BJ (cell line): ENCODE results near the gene TRABD2B. TPM values are rescaled to one million over a fixed set of nuclear protein-coding genes. Genes with fewer than 3 reads are reported as not detected.

ENCODE experiments used
- CTCF ChIA-PET: fragments of 350-600 bp; formaldehyde crosslinking; extraction: SDS; loops from one replicate; lab custom pipeline; 2021; ENCODE audit warnings: antibody characterized with exemption, inconsistent platforms; lab: Yijun Ruan, JAX
- POLR2A ChIA-PET: fragments of 300-600 bp; sonication (Branson Sonifier 250); formaldehyde crosslinking; extraction: SDS; loops from one replicate; lab custom pipeline; 2021; ENCODE audit warnings: antibody characterized with exemption; lab: Charles Lee
- DNase-seq: peaks from one replicate; pipeline ENCODE4 v3.0.0-alpha.2; 2011; ENCODE audit warnings: low read depth
- H3K27me3 ChIP-seq: 2 replicates; pipeline ENCODE4 v1.6.0; 2011; ENCODE audit warnings: low read length; ENCODE audit not compliant: control insufficient read depth, insufficient read depth
- H3K36me3 ChIP-seq: 2 replicates; pipeline ENCODE4 v1.5.1; 2011; ENCODE audit warnings: low read length; ENCODE audit not compliant: control insufficient read depth, insufficient read depth
- H3K4me3 ChIP-seq: 2 replicates; pipeline ENCODE4 v1.5.1; 2011; ENCODE audit warnings: low read depth, mild to moderate bottlenecking, control low read depth, low read length
- polyA plus RNA-seq: library from polyadenylated mRNA; depleted of rRNA; stranded (reverse); fragments of >200 nt; gene quantifications from 2 replicates; pipeline ENCODE4 v1.2.3, GENCODE V29; 2011
- TF ChIP-seq, protein P1 (sequence below): IDR thresholded peaks from 2 replicates; pipeline ENCODE4 v1.5.1; 2011; ENCODE audit warnings: low read depth, mild to moderate bottlenecking, control low read depth, inconsistent platforms, low read length, moderate library complexity; ENCODE audit not compliant: insufficient read depth

TRABD2B gene
- polyA plus RNA-seq, 1 experiment, result not detected

GRCh38 chr1:47847763-47848162 lies 149.4 kb downstream of the TRABD2B start:
- H3K4me3 ChIP-seq, result no peak overlapping the region
- H3K27me3 ChIP-seq, result no peaks in the 10 kb centered on the region
- no peak for DNase-seq
- TF ChIP-seq, protein P1, sequence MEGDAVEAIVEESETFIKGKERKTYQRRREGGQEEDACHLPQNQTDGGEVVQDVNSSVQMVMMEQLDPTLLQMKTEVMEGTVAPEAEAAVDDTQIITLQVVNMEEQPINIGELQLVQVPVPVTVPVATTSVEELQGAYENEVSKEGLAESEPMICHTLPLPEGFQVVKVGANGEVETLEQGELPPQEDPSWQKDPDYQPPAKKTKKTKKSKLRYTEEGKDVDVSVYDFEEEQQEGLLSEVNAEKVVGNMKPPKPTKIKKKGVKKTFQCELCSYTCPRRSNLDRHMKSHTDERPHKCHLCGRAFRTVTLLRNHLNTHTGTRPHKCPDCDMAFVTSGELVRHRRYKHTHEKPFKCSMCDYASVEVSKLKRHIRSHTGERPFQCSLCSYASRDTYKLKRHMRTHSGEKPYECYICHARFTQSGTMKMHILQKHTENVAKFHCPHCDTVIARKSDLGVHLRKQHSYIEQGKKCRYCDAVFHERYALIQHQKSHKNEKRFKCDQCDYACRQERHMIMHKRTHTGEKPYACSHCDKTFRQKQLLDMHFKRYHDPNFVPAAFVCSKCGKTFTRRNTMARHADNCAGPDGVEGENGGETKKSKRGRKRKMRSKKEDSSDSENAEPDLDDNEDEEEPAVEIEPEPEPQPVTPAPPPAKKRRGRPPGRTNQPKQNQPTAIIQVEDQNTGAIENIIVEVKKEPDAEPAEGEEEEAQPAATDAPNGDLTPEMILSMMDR, result no peak
- POLR2A ChIA-PET, result no interaction called here
- H3K36me3 ChIP-seq, result no peaks in the 10 kb centered on the region
- CTCF ChIA-PET, result no interaction called here

GRCh38 chr1:47844558-47844955 lies 152.6 kb downstream of the TRABD2B start:
- TF ChIP-seq, protein P1, result no peak
- Histone ChIP-seq H3K36me3 (no peaks in the 10 kb centered on the region), H3K4me3 (no peak overlapping the region), H3K27me3 (no peaks in the 10 kb centered on the region)
- ChIA-PET CTCF (interaction anchor here (1.2 kb wide), 1 partner anchor 10 kb away, joined by 3 read pairs; no protein-coding TSS in a partner anchor), POLR2A (no interaction called here)
- no peak for DNase-seq

DNA sequence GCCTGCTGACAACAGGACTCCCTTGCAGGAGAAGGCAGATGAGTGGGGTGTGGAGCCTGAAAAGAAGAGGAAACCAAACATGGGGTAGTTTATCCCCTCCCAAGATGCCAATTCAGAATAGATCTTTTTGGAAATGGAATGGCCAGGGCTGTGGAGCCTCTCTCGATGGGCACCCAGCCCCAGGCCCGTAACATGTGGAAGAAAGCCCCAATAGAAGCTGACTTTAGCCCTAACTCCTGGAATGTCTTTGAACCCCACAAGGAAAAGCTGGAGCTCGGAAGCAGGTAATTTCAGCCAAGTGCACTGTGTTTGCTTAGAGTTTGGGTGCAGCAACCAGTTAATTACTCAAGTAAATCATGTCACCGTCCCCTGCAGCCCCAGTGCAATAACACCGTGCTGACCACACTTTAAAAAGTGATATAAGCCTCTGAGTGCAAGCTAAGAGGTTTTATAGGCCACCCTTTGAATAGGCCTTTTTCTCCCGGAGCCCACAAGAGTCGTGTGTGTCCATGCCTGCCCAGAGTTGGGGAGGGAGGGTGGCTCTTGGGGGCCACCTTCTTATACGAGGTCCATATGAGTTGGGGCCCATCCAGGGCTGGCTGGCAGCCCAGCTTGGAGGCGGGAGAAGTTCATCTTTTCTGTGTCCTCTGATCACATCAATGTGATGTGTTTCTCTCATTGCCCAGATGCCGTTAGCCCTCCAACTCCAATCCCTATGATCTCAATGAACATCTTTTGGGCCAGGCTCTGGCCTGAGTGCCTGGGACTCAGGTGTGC lies 153.2 kb downstream of the TRABD2B start:
- ChIA-PET POLR2A (no interaction called here), CTCF (interaction anchor here (1.2 kb wide), 1 partner anchor 10 kb away, joined by 3 read pairs; no protein-coding TSS in a partner anchor)
- TF ChIP-seq, protein P1, result no peak
- H3K4me3 ChIP-seq, result no peak overlapping the region
- DNase-seq, result no peak
- no peaks in the 10 kb centered on the region for H3K36me3 ChIP-seq
- no peaks in the 10 kb centered on the region for H3K27me3 ChIP-seq

- ChIA-PET POLR2A (no interaction called here), CTCF (no interaction called here)
- DNase-seq, result no peak
- Histone ChIP-seq H3K36me3 (no peaks in the 10 kb centered on the region), H3K4me3 (no peak overlapping the region), H3K27me3 (no peaks in the 10 kb centered on the region)
- TF ChIP-seq, protein P1, result no peak
Observed at GRCh38 chr1:47843059-47843458, 154.1 kb downstream of the TRABD2B start.

DNA sequence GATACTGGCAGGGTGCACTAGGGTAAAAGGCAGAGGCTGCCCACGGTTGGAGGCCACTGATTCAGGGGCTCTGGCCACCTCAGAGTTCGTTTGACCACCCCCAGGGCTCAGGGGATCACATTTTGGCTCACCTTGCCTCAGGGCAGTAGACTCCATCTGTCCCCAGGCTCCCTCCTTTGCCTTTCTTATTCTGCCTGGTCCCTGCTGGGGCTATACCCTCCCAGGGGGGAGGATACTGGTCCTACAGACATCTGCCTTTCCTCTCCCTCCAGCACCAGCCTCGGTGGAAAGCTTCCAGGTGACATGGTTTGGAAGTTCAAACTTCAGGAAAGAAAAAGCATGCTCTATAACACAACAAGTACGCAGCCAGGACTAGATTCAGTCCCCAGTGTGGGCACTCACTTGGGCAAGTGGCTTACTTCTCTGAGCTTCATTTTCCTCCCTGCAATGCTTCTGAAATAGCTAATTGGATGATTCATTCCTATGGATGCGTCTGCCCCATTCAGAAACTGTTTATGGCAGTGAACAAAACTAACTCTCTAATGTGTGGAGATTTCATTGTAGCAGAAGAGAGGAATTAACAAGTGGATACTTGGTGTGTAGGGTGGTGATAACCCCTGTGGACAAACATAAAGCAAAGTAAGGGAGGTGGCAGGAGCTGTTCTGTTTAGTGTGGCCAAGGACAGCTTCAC lies 154.8 kb downstream of the TRABD2B start:
- Histone ChIP-seq H3K27me3 (no peaks in the 10 kb centered on the region), H3K36me3 (no peaks in the 10 kb centered on the region), H3K4me3 (no peak overlapping the region)
- CTCF ChIA-PET, result no interaction called here
- no peak for DNase-seq
- POLR2A ChIA-PET, result no interaction called here
- TF ChIP-seq, protein P1, result no peak
